Endodermal cell (in vitro differentiated cells): ENCODE measurements around the gene FGF12. TPM values are rescaled to one million over a fixed set of nuclear protein-coding genes. Genes with fewer than 3 reads are reported as not detected.

Source experiments
- DNase-seq: peaks from one replicate; pipeline ENCODE4 v3.0.0-alpha.2; 2017
- H3K27ac ChIP-seq: 2 replicates; pipeline ENCODE4 v1.5.1; 2013; ENCODE audit warnings: mild to moderate bottlenecking, low read depth, low read length, moderate library complexity
- H3K27me3 ChIP-seq: 2 replicates; pipeline ENCODE4 v1.6.1; 2013; ENCODE audit warnings: mild to moderate bottlenecking, low read length, moderate library complexity; ENCODE audit not compliant: insufficient read depth, control insufficient read depth, poor library complexity, severe bottlenecking
- H3K36me3 ChIP-seq: 2 replicates; pipeline ENCODE4 v1.7.0; 2013; ENCODE audit warnings: mild to moderate bottlenecking, low read length, moderate library complexity; ENCODE audit not compliant: control insufficient read depth, insufficient read depth
- H3K4me1 ChIP-seq: one replicate; pipeline ENCODE4 v1.7.0; 2013; ENCODE audit warnings: low read length; ENCODE audit not compliant: control insufficient read depth, insufficient read depth
- H3K4me3 ChIP-seq: 2 replicates; pipeline ENCODE4 v1.5.1; 2013; ENCODE audit warnings: mild to moderate bottlenecking, low read length, moderate library complexity
- H3K9ac ChIP-seq: 2 replicates; pipeline ENCODE4 v1.6.1; 2013; ENCODE audit warnings: mild to moderate bottlenecking, low read length, moderate library complexity; ENCODE audit not compliant: poor library complexity, severe bottlenecking; ENCODE audit errors: extremely low read depth
- H3K9me3 ChIP-seq: 2 replicates; pipeline ENCODE4 v1.6.1; 2013; ENCODE audit warnings: mild to moderate bottlenecking, low read length, moderate library complexity; ENCODE audit not compliant: control insufficient read depth
- H3K27ac Mint-ChIP-seq: 2 replicates; pipeline ENCODE4 v1.8.0; 2020; ENCODE audit warnings: mixed read lengths
- H3K27me3 Mint-ChIP-seq: 2 replicates; pipeline ENCODE4 v1.8.0; 2021; ENCODE audit warnings: mild to moderate bottlenecking, mixed read lengths; ENCODE audit not compliant: insufficient read depth
- H3K36me3 Mint-ChIP-seq: 2 replicates; pipeline ENCODE4 v1.8.0; 2020; ENCODE audit warnings: low read depth, mixed read lengths
- H3K4me1 Mint-ChIP-seq: 2 replicates; pipeline ENCODE4 v1.8.0; 2020; ENCODE audit warnings: mixed read lengths
- H3K4me3 Mint-ChIP-seq: 2 replicates; pipeline ENCODE4 v1.8.0; 2020; ENCODE audit warnings: mild to moderate bottlenecking, moderate library complexity, mixed read lengths
- H3K9me3 Mint-ChIP-seq: 2 replicates; pipeline ENCODE4 v1.8.0; 2020; ENCODE audit warnings: mild to moderate bottlenecking, mixed read lengths
- CTCF ChIP-seq: fragments of 200-600 bp; sonication (generic); conservative IDR thresholded peaks from 2 replicates; pipeline ENCODE4 v1.5.0; 2021; ENCODE audit warnings: antibody characterized with exemption, mild to moderate bottlenecking
- WGBS, 2 experiments: methylation state at CpG; one replicate each; pipeline versions ENCODE4 v1.1.5 to v1.1.7; 2013; ENCODE audit warnings: missing lambda C conversion rate in 2 of 2, mixed read lengths in 1 of 2; ENCODE audit not compliant: insufficient coverage in 1 of 2, insufficient read length in 1 of 2; 5-methylcytosine and 5-hydroxymethylcytosine counted together
- total RNA-seq, 2 donors: library from RNA; stranded (reverse); fragmentation: NEBNext Ultra II Directional in 1 of 2; extraction: Animal tissue kit (Norgen Biotek cat#: 25700) in 1 of 2; gene quantifications; 2 replicates in 1 of 2; 3 replicates in 1 of 2; pipeline ENCODE4 v1.2.1, GENCODE V29; 2021

Gene FGF12
- total RNA-seq, 2 donors from 2014 or later = 22.9 to 25.2 TPM

- Histone ChIP-seq H3K27me3 (no peaks in the 10 kb centered on the region), H3K9ac (no peak overlapping the region), H3K27ac (no peak overlapping the region), H3K36me3 (no peaks in the 10 kb centered on the region), H3K4me3 (no peak overlapping the region), H3K4me1 (no peaks in the 10 kb centered on the region), H3K9me3 (no peaks in the 10 kb centered on the region)
- no peak for DNase-seq
- no peak overlapping the region for H3K27ac Mint-ChIP-seq
- no peak for TF ChIP-seq CTCF
- H3K27me3 Mint-ChIP-seq = no peaks in the 10 kb centered on the region
- H3K4me1 Mint-ChIP-seq = peaks cover 8% of the 10 kb centered on the region
- no peak overlapping the region for H3K4me3 Mint-ChIP-seq
- no peaks in the 10 kb centered on the region for H3K9me3 Mint-ChIP-seq
- WGBS, 2 experiments = 73% methylated on average over 1 of the region's 1 CpG; no CpG with 5 or more reads in 1 of the 2 experiments
- H3K36me3 Mint-ChIP-seq = no peaks in the 10 kb centered on the region
These were observed 565.7 kb downstream of the FGF12 start for GRCh38 chr3:192161661-192162060.

GRCh38 chr3:192156382-192156781 lies 571.0 kb downstream of the FGF12 start:
- no peak for DNase-seq

GRCh38 chr3:192155194-192155593 lies 572.1 kb downstream of the FGF12 start:
- Mint-ChIP-seq H3K36me3 (peaks cover 6% of the 10 kb centered on the region), H3K4me3 (peak overlapping the region; percentile 56), H3K27ac (peak overlapping the region; percentile 76), H3K4me1 (peaks cover 9% of the 10 kb centered on the region), H3K9me3 (peaks cover 3% of the 10 kb centered on the region), H3K27me3 (no peaks in the 10 kb centered on the region)
- 37 to 65% methylated on average over 5 to 7 of the region's 9 CpGs for WGBS, 2 experiments
- no peak overlapping the region for H3K27ac ChIP-seq
- H3K9ac ChIP-seq = no peak overlapping the region
- no peaks in the 10 kb centered on the region for H3K9me3 ChIP-seq
- no peaks in the 10 kb centered on the region for H3K27me3 ChIP-seq
- no peaks in the 10 kb centered on the region for H3K36me3 ChIP-seq
- TF ChIP-seq CTCF = no peak
- H3K4me3 ChIP-seq = peak overlapping the region; percentile 67
- H3K4me1 ChIP-seq = no peaks in the 10 kb centered on the region
- no peak for DNase-seq

More at GRCh38 chr3:192156382-192156781, 571.0 kb downstream of the FGF12 start:
- Histone ChIP-seq H3K9me3 (no peaks in the 10 kb centered on the region), H3K4me3 (no peak overlapping the region), H3K9ac (no peak overlapping the region), H3K27me3 (no peaks in the 10 kb centered on the region), H3K36me3 (no peaks in the 10 kb centered on the region), H3K27ac (no peak overlapping the region), H3K4me1 (no peaks in the 10 kb centered on the region)
- no peak for TF ChIP-seq CTCF
- Mint-ChIP-seq H3K4me1 (peaks cover 9% of the 10 kb centered on the region), H3K27me3 (no peaks in the 10 kb centered on the region), H3K4me3 (no peak overlapping the region), H3K9me3 (peaks cover 3% of the 10 kb centered on the region), H3K27ac (no peak overlapping the region), H3K36me3 (peaks cover 6% of the 10 kb centered on the region)
- 100% methylated on average over 1 of the region's 1 CpG; no CpG with 5 or more reads in 1 of the 2 experiments for WGBS, 2 experiments
